Nucleus accumbens (tissue), 56 donors: ENCODE data around the gene CRB3.
"Not testable (repeated sequence)": the region's sequence is repeated elsewhere in the genome, so short reads cannot be mapped to it uniquely, and the experiment has no call there.

ENCODE experiments used
- DNase-seq, 56 donors: peaks; one replicate each; lab custom pipeline; 2025; lab: John Stamatoyannopoulos, UW

CRB3 gene

DNA sequence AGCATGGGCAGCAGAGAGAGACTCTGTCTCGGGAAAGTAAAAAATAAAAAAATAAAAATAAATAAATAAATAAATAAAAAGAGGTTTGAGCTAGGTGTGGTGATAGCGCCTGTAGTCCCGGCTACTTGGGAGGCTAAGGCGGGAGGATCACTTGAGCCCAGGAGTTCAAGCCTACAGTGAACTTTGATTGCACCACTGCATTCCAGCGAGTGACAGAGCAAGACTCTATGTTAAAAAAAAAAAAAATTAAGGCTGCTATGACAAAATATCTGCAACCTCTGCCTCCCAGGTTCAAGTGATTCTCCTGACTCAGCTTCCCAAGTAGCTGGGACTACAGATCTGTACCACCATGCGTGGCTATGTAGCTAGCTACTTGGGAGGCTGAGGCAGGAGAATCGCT is 20.8 kb downstream of the CRB3 start:
- DNase-seq, result no peak

DNA sequence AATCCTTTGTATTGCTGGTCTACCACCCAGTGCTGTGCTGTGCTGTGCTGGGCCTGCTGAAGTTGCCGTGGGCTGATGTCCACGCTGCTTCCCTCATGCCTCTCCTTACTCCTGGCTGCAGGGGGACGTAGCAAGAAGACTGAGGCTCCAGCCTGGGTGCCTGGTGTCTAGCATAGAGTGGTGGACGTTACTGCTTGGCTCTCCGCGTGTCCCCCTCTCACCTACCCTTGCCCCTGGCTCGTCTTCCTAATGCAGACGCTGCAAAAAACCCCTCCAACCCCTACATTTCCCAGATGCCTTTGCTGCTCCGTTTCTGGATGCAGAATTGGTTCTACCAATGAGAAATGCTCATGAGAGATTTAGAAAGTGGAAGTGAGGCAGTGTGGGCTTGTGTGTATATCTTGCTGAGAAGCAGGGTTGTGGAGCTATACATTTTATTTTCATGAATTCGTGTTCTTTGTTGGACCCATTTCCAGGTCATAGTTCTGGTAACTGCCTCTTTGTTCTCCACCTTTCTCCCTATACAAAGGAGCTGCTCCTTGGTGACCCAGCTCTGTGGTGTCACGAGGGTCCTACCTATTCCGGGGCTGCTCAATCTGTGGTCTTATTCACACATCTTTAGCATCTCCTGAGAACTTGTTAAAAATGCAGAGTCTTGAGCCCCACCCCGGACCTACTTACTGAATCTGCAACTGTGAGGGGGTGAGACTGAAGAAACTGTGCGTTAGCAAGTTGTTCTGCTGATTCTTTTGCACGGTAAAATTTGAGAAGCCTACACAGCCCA is 25.4 kb downstream of the CRB3 start:
- peak in 27 of 56 donors; percentile 6 to 80 (median 42) for DNase-seq

DNA sequence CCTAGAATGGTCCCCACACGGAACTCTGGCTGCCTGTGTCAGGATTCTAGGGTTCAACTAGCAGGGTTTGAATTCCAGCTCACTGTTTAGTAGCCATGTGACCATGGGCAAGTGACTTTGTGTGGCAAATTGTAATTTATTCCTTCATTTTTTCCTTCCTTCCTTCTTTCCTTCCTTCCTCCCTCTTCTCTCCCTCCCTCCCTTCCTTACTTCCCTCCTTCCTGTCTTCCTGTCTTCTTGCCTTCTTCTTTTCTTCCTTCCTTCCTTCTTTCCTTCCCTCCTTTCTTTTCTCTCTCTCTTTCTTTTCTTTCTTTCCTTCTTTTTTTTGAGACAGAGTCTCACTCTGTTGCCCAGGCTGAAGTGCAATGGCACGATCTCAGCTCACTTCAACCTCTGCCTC is 26.1 kb downstream of the CRB3 start:
- DNase-seq, result no peak

DNA sequence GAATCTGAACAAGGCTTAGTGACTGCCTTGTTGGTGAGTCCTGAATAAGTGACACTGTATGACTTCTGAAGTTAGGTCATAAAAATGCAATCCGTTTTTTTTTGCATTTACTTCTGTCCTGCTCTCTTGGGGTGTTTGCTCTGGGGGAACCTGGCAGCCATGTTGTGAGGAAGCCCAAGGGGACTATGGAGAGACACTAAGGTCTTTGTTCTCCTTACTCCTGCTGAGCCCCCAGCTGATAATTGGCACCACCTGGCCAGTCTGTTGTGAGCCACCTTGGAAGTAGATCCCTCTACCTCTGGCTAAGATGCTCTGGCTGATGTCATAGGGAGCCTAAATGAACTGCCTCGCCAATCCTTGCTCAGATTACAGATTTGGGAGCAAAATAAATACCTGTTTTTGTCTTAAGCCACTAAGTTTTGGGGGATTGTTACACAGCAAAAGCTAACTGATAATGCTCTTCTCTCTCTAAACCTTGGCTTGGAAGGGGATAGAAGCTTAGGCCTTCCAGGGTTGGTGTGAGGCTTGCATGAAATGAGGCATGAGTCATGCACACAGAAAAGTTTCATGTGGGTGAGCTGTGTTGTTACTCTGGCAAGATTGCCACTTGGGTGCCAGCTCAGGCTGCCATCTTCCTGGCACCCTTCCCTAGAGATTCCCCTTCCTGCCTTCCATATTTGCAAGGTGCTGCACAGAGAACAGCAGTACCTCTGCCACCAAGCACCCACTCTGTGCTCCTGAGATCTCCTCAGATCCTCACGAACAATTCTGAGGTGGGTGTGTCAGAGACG is 27.9 kb downstream of the CRB3 start:
- peak in 17 of 56 donors; percentile 3 to 66 (median 25) for DNase-seq

DNA sequence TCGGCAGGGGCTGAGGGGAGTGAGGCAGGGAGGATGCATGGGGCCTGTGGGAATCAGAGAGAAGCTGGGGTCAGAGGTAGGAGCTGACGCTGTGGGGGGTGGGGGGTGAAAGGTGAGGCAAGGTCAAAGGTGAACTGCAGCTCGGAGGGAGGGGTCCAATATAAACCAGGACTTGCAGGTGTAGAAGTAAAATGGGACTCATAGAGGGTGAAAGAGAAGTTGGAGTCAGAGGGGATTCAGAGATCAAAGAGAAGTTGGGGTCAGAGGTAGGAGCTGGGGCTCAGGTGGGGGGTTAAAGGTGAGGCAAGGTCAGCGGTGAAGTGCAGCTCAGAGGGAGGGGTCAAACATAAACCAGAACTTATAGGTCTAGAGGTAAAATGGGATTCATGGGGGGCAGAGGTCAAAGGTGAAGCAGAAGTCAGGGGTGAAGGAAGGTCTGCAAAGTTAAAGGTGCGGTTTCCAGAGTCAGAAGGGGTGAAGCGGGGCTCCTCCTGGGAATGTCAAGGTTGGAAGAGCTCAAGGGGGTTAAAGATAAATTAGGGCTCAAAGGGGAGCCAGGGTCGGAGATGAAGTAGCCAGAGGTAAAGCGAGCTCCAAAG is 30.5 kb downstream of the CRB3 start:
- no peak for DNase-seq

DNA sequence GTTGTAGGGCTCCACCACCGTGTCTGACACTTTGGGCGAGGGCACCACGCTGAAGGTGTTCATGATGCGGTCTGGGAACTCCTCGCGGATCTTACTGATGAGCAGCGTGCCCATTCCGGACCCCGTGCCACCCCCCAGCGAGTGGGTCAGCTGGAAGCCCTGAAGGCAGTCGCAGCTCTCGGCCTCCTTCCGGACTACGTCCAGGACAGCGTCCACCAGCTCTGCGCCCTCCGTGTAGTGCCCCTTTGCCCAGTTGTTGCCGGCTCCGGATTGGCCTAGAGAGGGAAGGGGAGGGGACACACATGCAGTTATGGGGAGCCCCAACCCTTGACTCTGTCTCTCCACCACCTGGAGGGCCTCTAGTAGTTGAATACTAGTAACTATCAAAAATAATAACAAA is 31.9 kb downstream of the CRB3 start:
- no peak for DNase-seq

DNA sequence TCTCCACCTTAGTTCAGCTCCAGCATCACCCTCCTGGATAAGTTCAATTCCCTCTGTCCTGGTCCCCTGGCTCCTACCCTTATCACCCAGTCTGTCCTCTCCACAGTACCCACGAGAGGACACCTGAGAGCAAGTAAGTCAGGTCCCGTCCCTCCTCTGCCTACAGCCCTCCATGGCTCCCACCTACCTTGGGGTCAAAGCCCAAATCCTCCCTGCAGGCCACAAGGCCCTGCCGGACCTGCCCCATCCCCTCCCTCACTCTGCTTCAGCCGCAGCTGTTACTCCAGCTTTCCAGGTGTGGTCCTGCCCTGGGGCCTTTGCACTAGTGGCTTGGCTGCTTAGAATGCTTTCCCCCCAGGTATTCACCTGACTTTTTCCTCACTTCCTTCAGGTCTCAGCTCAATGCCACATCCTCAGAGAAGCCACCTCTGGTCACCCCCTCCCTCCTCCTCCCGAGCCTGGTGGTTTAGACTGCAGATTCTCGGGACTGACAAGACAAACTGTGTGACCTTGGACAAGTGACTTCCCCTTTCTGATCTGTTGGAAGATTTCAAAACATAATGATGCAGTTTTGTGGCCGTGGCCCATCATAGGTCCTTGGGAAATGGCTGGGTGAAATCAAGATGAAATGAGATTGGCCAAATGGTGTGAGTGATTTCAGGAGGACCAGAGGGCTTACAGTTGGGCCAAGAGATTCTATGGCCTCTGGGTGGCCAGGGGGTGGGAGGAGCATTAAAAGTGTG is 34.4 kb downstream of the CRB3 start:
- no peak for DNase-seq

DNA sequence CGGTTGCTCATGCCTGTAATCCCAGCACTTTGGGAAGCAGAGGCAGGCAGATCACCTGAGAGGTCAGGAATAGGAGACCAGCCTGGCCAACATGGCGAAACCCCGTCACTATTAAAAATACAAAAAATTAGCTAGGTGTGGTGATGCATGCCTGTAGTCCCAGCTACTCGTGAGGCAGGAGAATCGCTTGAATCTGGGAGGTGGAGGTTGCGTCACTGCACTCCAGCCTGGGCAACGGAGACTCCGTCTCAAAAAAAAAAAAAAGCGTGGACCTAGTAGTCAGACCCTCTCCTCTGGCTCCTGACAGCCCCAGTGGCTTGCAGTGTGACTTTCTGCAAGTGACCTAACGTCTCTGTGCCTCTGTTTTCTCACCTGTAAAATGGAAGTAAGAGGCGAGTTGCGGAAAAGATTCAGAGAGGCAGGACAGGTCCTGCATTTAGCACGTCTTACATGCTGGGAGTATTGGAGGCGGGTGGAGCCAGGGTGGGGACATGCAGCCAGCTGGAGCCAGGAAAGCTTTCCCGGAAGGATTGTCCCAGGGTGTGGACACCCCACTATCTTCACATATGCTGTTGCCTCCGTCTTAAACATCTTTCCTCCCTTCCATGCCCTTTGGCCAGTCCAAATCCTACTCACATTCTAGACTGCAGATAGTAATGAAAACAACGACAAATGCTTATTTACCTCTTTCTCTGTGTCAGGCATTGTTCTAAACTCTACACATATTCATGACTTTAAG is 35.1 kb downstream of the CRB3 start:
- DNase-seq, result no peak

DNA sequence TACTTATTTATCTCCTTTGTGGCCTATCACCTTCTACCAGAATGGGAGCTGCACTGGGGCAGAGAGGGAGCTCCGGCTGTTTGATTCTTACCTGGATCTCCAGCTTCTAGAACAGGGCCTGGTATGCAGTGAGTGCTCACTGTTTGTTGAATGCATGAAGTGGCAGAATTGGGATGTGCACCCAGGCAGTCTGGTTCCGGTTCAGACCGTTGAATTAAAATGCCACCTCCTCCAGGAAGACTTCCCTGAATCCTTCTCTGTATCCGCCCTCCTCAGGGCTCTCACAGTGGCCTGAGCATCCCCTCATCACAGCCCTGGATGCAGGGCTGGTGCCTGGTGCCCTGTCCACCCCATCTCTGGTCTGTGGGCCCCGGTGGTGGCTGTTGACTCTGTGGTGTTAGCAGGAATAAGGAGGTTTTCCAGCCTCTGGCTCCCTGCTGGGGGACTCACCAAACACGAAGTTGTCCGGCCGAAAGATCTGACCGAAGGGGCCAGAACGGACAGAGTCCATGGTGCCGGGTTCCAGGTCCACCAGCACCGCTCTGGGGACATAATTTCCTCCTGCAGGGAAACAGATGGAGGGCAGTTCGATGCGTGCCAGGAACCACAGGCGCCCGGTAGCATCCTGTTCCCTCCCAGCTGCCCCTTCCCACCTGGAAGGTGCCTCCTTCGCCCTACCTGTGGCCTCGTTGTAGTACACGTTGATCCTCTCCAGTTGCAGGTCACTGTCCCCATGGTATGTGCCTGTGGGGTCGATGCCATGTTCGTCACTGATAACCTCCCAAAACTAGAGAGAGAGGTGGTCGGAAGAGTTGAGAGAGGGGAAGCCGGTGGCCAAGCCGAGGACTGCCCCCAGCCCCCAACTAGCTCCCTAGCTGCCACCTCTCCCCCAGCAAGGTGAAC is 37.0 kb downstream of the CRB3 start:
- DNase-seq, result no peak

DNA sequence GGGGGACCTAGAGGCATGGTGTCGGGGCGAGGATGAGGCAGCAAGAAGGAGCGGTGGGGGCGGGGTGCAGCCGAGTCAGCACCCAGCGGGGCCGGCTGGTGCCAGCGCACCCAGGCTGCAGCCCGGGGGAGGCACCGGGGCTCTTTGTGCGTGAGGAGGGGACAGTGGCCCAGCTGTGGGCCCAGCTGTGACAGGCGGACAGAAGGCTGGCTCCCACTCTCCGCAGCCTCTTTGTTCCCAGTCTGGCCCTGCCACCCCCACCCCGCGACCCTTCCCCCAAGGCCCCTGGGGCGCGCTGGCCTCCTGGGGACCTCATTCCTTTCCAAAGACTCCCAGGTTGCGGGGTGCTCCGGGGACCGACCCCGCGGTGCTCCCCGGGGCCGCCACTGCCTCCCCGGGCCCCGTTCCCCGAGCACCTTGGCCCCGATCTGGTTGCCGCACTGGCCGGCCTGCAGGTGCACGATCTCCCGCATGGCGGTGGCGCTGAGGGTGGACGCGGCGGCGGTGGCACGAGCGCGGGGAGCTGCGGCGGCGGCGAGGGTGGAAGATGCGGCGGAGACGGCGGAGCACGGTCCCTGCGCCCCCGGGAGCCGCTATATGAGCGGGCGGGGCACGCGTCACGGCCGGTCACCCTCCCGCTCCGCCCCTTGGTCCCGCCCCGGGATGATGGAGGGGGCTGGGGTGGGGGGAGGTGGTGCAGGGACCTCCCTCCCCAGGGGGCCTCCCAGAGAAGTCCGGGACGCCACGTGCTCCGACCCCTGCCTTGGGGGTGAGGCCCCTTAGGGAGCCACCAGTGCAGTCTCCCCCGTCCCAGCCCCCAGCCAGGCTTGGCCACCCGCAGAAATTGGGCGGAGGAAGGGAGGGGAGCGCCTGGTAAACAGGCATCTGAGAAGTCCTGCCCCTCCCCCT is 37.9 kb downstream of the CRB3 start, which contains the start of gene TUBB4A:
TUBB4A (minus strand) TSS at position 570 of the 909 bp plus-strand sequence; CDS start at position 473, 97 bp downstream.
- peak in 55 of 56 donors; percentile 21 to 92 (median 79) for DNase-seq

DNA sequence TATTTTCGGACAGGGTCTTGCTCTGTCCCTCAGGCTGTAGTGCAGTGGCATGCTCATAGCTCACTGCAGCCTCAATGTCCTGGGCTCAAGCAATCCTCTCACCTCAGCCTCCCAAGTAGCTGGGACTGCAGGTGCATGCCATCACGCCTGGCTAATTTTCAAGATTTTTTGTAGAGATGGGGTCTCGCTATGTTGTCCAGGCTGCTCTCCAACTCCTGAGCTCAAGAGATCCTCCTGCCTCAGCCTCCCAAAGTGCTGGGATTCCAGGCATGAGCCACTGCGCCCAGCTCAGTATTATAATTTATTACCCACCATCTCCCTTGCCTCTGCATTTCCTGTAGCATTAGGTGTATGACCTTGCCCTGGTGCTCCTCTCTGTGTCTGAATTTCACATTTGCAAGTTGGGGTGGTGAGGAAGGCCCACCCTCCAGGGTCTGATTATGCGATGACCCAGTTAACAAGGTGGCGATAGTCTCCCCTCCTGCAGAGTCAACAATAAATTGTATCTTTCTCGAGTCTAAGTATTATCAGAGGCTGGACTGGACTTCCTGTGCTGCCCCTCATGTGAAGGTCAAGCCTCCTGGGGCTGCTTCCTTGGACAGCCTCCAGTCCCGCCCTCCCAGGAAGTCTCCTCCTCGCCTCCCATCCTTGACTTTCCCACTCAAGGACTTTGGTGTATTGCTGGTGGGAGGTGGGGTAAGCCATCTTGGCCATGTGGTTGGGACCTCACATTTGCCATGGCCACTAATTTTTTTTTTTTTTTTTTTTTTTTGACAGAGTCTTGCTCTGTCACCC is 39.5 kb downstream of the CRB3 start:
- DNase-seq, result no peak

DNA sequence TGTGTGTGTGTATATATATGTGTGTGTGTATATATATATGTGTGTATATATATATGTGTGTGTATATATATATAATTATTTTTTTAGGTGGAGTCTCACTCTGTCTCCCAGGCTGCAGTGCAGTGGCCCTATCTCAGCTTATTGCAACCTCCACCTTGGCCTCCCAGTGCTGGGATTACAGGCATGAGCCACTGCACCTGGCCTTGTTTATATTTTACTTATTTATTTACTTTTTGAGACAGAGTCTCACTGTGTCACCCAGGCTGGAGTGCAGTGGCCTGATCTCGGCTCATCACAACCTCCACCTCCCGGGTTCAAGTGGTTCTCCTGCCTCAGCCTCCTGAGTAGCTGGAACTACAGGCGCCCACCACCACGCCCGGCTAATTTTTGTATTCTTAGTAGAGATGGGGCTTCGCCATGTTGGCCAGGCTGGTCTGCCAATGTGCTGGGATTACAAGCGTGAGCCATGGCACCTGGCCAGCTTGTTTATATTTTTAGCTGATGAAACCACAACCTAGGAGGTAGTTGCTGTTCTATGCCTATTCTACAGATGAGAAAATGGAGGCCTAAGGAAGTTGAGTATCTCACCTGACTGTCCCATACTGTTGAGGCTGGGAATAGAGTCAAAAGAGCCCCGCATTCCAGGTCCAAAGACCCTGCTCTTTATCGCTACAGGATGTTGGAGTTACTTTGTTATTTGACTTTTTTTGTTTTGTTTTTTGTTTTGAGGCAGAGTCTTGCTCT is 44.1 kb downstream of the CRB3 start:
- not testable (repeated sequence) for DNase-seq

DNA sequence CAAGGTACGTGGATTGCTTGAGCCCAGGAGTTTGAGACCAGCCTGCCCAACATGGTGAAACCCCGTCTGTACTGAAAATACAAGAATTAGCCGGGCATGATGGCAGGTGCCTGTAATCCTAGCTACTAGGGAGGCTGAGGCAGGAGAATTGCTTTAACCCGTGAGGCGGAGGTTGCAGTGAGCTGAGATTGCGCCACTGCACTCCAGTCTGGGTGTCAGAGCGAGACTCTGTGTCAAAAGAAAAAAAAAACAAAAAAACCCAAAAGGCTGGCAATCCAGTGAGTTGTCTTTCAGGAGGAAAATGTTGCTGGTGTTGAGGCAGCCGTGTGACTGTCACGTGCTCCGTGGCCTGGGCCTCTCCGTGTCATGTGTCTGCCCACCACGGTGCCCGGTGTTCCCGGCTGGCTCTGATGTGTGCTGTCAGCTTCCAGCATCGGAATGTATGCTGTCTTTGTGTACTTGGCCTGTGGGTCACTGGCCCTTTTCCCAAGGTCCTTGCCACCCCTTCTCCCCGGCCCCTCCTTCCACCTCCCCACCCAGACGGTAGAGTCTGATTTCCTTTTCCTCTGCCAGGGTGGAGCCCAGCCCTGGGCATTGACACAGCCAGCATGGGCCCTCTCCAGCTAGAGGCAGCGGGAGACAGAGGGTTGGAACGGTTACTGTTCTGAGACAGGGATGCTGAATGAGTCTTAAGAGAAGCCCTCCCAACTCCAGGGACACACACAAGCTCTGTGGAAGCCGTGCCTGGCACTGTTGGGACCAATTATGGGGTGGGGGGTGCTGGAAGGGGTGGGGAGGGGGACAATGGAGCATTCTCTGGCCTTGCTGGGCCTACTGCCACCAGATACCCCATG is 45.3 kb downstream of the CRB3 start:
- DNase-seq, result peak in 55 of 56 donors; percentile 61 to 99 (median 93)

DNA sequence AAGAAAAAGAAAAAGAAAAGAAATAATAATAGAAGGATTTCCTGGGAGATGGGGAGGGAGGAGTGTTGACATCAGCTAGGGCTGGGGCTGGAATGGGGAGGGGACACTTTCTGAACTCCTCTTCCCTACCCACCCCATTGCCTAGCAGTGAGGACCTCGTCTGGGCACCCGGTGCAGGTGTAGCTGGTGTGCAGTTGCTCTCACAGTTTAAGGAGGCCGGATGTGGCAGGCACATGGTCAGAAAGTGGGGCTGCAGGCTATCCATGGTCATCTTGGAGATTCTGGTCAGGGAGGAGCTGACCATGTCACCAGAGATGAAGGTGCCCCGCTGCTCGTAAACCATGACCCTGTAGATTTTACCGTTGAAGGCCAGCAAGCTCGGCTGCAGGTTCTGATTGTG is 46.5 kb downstream of the CRB3 start:
- DNase-seq, result peak in 2 of 56 donors; percentile 20 to 36

DNA sequence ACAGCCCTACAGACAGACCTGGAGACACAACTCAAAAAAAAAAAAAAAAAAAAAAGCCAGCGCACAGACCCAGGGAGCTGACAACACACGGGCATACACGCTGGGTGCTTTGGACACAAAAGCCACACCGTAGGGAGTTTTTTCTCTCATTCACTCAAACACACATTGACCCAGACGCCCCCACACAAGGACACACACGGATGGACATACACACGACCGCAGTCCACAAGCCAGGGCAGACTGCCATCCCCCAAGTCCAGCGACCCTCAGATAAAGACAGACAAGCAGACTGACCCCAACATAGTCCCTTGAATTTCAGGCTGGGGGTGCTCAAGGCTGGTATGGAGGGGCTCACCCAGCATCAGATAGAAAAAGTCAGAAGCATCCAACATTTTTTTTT is 50.0 kb downstream of the CRB3 start:
- no peak for DNase-seq
